GM18868 (cell line): ENCODE results near the gene DNAJB14.

Experiments
- ATAC-seq: cut with Tn5 transposase; IDR thresholded peaks from one replicate; pipeline ENCODE4 v1.9.1; 2021; ENCODE audit warnings: mild to moderate bottlenecking, moderate library complexity; ENCODE audit not compliant: unreplicated experiment

The DNAJB14 gene

DNA sequence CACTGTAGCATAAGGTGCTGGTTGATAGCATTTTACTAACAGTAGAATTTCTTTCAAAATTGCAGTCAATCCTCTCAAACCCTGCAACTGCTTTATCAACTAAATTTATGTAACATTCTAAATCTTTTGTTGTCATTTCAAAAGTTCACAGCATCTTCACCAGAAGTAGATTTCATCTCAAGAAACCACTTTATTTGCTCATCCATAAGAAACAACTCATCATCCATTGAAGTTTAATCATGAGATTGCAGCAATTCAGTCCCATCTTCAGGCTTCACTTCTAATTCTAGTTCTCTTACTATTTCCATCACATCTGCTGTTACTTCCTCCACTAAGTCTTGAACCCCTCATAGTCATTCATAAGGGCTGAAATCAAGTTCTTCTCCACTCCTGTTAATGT lies 73.8 kb downstream of the DNAJB14 start:
- no peak for ATAC-seq

GRCh38 chr4:99868126-99868596 lies 78.3 kb downstream of the DNAJB14 start:
- ATAC-seq, result peak; percentile 82

DNA sequence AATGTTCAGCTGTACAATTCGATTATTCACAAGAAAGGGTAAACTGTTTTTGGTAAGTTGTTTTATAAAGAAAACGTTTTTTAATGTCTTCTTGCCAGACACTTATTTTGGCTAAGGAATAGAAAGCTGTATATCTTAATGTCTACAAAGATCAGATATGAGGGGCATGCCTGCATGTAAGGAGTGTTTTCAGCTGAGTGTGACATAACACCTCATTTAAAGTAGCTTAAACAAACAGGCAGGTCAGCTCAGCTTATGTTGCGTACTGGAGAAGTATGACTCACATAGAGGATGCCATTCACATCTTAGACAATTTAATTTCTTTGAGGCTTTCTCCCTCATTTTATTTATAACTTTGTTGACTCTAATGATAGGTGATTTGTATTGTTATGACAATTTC lies 82.6 kb downstream of the DNAJB14 start:
- ATAC-seq, result no peak

- peak; percentile 68 for ATAC-seq
These were observed 85.1 kb downstream of the DNAJB14 start for GRCh38 chr4:99861120-99861905.

DNA sequence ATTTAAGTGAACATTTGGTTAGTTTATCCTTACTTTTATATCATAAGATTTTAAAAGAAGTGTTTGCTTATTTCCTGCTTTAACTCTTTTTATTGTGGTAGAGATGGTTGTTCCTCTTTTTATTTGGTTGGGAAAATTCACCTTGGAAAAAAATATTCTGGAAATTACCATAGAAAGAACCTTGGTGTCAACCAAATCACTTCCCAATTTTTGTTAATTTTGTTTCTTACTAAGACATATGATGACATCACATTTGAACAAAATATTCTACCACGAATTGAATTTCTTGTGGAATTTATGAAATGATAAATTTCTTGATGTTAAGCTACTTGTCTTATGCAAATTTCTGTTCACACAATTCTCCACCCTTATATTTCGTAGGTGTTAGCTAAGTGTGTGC lies 85.9 kb downstream of the DNAJB14 start:
- ATAC-seq, result no peak

- peak; percentile 44 for ATAC-seq
These were observed 86.8 kb downstream of the DNAJB14 start for GRCh38 chr4:99859618-99860017.

DNA sequence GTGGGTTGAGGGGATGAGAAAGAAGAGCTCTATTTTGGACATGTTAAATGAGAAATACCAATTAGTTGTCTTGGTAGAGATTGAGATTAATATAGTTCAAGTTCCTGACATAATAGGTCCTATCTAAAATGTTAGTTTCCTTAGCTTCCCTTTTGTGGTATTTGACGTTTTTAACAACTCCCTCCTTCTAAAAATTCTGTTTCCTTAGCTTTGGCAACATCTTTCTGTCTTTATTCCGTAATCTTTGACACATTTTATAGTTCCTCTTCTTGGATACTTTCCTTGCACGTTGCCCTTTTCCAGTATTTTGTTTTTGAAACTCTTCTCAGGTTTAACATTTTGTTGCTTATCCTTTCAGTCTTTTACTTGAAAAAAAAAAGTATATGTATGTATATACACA lies 89.1 kb downstream of the DNAJB14 start:
- no peak for ATAC-seq

- ATAC-seq, result no peak
These were observed 90.3 kb downstream of the DNAJB14 start for GRCh38 chr4:99856166-99856565.

DNA sequence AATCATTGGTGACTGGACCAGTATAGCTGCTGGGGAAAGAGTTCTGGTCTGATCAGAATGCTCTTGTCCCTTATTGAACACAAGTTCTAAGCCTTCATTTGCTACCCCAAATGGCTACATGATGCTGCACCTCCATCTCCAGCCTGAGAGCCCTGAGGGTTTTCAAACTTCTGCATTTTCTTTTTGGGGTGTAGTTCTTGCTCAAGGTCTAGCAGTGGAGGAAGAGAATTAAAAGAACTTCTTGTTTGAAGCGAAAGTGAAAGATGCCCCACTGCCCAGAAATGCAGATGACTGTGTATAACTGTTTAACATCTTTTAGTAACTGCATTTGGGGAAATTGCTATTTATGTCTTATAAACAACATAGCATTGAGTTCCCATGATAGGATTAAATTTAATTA lies 90.7 kb downstream of the DNAJB14 start:
- ATAC-seq, result peak; percentile 43

DNA sequence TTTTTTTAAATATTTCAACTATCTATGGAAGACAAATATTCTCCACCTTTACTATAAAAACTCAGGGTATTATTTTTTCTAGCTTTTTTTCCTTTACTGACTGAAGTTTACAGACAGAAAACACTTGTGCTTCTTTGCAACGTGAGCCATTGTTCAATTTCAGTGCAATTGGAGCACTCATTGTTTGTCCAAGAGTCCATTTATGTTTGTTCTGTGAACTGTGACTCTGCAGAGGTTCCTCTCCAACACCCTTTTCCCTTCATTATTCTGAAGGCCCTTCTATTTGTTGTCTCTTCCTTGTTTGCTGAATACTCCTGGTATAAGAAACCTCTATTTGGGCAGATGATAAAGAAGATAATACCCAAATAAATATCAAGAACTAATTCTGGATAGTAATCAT lies 92.4 kb downstream of the DNAJB14 start:
- ATAC-seq, result no peak

DNA sequence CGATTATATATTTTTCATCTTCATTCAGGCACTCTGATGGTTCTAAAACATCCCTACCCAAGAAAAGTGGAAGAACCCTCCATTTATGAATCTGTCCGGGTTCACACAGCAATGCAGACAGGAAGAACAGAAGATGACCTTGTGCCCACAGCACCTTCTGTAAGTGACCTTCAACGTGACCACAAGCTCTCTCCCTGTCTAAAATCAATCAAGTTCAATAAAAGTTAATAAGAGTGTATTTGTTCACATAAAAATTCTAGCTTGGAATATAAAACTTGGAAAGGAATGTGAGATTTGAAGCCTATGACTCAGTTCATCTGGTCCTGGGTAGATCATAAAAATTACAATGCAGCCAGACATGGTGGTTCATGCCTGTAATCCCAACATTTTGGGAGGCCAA lies 93.2 kb downstream of the DNAJB14 start:
- ATAC-seq, result no peak

GRCh38 chr4:99852199-99852749 lies 94.1 kb downstream of the DNAJB14 start:
- ATAC-seq, result peak; percentile 3

- peak; percentile 40 for ATAC-seq
These were observed 97.8 kb downstream of the DNAJB14 start for GRCh38 chr4:99848591-99849001.

DNA sequence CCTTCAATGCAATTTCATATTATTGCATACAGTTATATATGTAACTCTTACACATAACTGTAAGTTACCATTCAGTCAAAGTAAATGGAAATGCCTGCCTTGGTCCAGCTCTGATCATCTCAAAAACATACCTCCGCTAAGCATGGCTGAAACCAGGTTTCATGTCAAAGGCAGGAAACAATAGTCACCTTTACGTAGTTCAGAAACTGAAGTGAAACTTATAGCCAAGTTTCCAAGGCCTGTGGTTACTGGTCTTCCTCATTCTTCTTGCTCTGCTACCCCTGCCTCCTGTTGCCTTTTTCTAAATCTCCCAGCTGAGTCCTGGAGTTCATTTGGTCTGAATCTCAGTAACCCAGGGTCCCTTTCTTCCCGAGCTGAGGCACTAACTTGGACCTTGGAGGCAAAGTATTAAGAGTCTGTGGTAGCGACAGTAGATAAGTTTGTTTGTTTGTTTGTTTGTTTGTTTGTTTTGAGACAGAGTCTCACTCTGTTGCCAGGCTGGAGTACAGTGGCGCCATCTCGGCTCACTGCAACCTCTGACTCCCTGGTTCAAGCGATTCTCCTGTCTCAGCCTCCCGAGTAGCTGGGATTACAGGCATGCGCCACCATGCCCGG lies 98.9 kb downstream of the DNAJB14 start:
- peak; percentile 61 for ATAC-seq

DNA sequence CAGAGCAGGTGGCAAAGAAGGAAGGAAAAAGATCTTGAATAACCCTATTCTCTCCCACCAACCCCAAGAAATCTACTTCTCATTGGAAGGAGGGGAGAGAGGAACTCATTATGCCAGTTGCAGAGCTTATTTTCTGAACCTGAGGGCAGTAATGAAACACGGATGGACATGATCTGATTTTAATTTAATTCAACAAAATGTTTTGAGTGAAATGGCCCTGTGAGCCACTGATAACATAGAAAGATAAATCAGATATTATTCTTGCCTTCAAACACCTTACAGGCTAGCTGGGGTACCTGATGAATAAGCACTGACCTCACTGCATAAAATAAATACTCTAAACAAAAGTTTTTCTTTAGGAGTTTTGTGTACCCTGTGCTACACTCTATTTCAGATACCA lies 99.5 kb downstream of the DNAJB14 start:
- no peak for ATAC-seq
